Nucleus accumbens (tissue), 56 donors: ENCODE results near the gene RRBP1.

ENCODE experiments used
- DNase-seq, 56 donors: peaks; one replicate each; lab custom pipeline; 2025; lab: John Stamatoyannopoulos, UW

The RRBP1 gene

DNA sequence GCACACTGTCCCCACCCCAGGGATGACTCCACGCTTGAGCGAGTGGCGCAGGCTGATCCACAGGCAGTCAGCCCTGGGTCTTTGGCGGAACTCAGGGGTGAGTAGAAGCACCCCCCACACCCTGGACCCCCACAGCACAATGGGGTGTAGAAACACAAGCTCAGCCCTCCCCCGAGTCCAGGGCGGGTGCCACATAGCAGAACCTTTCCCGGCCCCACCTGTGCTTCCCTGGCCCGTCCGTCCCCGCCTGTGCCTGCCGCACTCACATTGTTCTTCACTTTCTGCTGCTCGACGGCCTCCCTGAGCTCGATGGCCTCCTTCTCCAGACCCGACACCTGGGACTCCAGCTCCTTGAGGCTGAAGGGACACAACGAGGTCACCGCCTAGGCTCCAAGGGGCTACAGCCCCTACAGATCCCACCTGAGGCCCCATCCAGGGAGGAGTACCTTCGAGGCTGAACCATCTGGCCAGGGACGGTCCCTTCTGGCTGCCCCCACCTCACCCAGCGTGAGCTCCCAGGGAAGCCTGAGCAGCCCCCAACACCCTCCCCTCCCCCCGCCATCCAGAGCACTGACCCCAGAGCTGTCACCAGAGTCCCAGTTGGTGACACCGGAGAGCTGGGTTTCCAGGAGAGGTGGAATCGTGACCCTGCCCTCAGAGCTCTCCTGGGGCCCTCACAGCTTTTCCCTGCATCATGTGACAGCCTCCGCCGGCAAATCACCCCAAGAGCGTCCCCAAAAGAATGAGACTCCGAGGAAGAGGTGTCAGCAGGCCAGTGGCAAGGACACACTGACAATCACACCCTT is 56.6 kb downstream of the RRBP1 start:
- no peak for DNase-seq

- DNase-seq: no peak
Measured at GRCh38 chr20:17624551-17625245, 57.3 kb downstream of the RRBP1 start.

DNA sequence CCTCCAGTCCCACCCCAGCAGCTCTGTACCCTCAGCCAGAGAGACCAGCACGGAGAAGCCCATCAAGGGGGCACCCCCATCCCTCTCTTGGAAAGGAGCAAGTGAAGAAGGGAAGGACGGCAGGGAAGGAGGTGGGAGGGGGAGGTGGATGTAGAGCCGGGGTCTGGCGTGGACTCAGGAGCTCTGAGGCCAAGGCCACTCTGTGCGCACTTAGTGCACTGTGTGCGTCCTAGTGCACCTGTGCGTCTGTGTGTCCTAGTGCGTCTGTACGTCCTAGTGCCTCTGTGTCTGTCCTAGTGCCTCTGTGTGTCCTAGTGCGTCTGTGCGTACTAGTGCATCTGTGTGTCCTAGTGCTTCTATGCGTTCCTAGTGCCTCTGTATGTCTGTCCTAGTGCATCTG is 58.0 kb downstream of the RRBP1 start:
- DNase-seq: no peak

DNA sequence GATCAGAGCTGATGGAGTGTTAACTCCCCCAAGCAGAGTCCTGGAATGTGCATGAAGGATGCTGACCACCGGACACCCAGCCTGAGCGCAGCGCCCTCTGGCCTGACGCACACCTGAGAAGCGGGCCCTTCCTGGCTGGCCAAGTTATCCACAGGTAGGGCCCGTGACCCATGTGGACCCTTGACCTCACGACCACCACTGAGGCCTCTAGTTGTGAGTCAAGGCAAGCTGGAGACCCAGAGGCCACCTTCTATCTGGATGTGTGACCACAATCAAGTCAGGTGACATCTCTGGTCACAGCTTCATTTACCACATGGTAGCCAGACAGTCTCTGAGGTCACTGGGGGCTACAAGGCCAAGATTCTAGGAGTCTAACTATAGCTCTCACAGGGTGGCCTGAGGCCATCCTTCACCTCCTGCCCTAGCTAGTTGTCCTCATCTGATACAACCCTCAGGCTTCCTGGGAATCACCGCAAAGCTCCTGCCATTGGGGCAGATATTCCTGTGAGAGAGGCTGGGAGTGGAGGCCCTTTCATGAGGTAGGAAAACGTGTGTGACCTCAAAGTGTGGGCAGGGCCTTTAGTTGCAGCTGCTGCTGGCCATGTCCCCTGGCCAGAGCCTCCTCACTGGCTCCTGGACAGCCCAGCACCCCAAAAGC is 59.1 kb downstream of the RRBP1 start:
- DNase-seq: no peak

DNA sequence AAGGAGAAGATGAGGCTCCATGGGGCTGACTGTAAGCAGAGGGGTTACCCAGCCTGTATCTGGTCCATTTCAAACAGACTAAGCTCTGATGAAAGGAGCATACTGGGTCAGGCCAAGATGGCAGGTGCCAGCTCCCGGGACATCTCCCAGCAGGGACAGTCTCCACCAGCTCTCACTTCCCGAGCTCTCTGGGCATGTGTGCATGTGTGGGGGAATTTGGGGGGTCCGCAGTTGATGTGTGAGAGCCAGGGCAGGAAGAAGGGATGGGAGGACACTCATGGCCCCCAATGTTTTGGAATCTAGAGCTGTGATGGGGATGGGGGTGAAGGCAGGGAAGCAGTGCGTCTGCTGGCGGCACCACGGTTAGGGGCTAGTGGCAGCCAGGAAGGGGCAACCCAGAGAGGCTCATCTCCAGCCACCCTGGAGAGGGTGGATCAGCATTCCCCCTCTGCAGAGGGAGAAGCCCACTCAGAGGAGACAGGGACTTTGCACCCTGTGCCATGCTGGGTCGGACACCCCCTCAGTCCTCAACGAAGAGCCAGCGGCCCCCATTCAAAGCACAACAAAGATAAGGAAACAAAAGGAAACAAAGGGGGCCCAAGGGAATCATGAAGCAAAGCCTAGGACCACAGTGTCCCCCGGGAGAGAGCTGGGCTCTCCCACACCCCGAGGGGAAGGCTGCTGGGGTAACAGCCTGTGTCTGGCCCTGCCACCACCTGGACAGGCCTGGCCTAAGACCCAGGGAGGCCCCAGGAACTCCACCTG is 59.8 kb downstream of the RRBP1 start:
- no peak for DNase-seq

DNA sequence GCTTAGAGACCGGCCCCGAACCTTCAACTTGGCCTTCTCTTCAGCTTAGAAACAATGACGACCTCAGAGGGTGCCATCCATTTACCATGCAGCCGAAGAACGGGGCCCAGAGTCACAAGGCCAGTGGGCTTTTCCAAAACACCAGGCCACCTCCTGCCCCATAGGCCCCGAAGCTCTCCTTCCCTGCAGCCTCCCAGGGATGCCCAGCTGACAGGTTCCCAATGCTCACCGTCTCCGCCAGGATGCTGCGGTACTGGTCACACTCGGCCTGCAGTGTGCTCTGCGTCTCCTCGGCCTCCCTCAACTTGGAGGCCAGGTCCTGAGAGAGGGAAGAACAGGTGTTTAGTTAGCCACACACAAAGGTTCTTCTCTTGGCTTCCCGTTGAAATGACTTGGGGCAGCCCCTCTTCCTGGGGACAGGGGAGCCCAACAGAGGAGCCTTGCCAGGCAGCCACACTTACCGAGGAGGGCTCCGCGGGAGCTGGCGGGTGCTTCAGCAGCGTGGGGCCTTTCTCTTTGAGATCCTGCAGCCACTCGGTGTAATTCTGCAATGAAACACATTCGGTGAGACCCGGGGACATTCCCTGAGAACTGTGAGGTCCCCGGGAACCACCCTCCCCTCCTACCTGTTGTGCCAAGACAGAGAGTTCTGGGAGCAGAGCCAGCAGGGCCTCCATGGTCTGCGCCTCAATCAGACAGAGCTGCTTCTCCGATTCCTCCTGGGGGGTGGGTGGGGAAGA is 60.6 kb downstream of the RRBP1 start:
- no peak for DNase-seq

DNA sequence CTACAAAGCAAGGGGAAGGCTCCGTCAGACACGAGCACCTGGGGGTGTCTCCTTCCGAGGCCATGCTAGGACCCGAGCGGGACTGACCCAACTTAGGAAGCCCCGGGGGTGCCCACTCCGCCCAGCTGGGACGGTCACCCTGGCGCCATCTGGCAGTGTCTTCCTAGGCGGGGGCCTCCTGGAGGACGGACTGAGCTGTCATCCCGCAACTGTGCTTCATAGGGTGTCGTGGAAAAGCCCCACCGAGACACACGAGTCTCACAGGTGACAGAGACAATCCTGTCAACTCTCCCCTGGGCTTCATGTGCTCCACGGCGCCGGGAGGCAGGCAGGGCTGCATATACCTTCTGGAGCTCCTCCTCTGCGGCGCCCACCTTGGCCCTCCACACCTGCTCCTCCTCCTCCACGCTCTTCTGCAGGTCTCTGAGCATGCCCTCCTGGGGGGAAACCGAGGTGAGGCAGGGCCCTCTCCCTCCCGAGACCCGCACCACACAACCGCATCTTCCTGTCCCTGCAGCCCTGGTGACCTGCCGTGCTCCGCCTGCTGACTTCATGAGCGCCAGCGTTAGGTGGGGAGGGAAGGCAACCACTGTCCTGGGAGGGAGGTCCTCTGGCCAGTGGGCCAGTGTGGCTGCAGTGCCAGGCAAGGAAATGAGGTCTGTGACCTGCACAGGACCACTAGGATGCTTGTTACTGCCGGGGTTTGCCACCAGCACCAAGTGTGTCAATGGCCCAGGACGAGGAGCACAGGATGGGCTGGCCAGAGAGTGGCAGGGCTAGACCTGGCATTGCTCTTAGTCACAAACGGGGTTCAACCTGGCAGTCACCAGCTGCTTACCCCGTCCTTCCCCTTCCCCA is 61.4 kb downstream of the RRBP1 start:
- no peak for DNase-seq

- no peak for DNase-seq
Measured at GRCh38 chr20:17619351-17620093, 62.5 kb downstream of the RRBP1 start.

GRCh38 chr20:17618673-17619013 is 63.4 kb downstream of the RRBP1 start:
- DNase-seq: no peak

DNA sequence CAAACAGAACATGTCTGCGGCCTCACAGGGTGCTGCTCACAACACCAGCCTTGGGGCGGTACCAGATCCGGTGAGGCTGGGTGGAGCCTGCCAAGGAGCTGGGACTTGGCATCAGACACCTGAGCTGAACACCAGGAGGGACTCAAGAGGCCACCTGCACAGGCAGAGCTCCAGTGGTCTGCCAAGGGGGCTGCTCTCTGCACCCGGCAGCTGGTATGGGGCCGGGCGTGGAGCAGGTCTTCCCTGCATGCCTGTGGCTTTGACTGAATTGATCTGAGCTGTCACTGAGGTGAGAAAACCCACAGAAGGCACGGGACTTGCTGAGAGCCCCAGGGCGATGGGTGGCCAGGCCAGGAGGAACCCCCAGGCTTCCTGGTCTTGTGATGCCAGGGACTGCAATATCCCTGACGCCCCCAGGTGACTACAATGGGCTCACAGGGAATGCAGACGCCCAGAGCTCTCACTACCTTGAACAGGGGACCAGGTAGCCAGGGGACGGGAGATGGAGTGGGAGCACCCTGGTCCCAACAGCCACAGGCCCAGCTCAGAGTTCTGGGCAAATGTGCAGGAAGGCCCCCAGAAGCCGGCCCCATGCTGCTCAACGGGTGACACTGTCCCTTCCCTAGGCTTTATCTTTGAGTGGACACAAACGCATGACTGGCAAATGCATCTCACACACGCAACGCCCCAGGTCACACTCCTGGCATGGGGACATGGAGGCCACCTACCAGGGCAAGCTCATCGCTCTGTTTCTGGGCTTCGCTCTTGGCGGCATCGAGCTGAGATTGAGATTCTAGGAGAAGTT is 64.0 kb downstream of the RRBP1 start:
- DNase-seq: no peak

DNA sequence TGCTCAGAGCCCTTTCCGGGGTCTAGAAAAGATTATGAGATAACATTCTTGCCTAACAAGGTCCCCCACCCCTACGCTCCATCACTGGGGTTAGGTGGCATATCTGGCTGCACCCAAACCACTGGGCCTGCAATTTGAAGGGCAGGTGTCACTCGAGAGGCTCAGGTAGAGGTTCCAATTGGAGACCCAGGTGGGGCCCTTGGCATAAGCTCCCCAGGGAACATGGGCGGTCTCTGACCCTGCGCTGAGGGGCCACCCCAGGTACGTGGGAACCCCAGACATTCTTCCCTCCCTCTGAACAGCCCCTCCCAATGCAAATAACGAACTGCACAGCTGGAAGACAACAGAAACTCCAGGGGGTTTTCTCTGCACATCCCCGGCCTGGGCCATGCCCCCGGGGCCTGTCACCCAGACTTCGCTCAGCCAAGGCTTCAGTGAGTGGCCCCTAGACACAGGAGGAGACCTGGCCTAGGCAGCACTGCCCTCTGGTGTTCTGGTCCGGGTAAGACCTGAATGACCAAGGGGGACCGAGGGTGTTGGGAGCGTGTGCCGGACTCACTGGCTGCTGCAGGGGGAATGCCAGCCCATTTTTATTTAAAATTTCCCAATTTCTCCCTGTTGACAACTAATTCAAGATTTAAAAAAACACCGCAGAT is 64.7 kb downstream of the RRBP1 start:
- peak in 40 of 56 donors; percentile 20 to 76 (median 38) for DNase-seq

GRCh38 chr20:17616480-17617211 is 65.4 kb downstream of the RRBP1 start:
- no peak for DNase-seq

DNA sequence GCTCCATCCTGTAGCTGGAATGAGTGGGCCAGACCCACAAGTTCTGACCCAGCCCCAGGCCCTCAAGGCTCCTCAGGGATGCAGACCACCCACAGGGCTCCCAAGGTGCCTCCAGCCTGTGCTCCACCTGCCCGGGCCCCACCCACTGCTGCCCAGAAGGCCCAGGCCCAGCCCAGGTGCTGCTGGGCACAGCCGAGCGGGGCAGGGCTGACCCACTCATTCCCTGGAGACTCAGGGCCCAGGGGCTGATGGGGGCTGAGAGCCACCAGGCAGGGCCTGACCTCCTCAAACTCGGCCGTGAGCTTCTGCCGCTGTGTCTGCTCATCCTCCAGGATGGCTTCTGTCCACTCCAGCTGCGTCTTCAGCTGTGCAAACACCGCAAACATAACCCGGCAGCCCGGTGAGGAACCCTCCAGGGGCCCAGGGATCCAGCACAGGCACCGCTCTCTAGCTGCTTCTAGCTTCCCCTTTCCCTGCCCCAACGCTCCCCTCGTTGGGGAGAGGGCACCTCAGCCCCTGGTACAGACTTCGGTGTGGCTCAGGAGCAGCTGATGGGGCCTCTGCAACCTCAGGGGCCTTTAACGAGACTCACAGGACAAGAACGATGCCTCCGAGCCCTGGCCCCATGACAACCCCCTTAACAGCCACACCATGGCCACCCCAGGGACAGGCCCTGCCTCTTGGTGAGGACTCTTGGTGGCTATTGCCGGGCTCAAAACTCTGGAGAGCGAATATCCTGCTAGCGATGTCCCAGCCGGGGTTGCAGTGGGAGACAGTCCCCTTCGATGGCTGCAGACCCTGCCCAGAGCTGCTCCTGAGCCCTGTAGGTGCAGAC is 66.2 kb downstream of the RRBP1 start:
- DNase-seq: no peak

DNA sequence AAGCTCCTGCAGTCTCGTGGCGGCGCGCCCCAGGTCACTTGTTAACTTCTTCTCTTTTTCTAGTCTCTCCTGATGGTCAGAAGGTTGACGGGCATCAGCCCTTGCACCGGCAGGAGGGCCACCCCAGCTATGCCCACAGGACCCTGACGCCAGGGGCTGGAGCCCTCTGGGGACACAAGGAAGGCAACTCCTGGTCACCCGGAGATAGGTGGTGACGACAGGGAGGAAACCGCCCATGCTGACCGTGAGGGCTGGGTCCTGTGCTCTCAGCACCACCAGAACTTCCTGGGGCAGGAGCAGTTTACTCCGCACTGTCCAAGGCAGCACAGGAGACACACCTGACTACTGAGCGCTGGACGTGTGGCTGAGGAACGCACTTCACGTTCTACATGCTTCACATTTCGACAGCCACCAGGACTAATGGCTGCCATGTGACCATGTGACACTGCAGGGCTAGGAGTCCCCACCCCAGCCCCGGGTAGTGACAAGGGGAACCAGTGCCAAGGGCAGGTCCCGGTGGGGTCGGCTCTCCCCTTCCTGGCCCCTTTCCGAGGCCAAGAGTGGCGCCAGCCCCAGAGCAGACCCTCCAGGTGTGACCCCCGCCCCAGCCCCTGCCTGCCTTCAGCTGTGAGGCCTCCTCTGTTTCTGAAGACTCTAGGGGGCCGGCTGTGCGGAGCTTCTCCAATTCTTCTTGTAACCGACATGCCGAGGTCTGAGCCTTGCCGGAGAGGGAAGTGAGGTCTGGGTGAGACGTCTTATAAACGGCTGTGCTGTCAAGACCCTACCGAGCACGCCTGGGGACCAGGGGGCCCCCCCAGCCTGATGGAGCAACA is 67.0 kb downstream of the RRBP1 start:
- no peak for DNase-seq
